ENCODE data around the gene CDC123. TPM values are rescaled to one million over a fixed set of nuclear protein-coding genes. Genes with fewer than 3 reads are reported as not detected.

Gene CDC123
- total RNA-seq, 2 donors from 2014 or later = 161 to 167 TPM

- H3K27ac Mint-ChIP-seq = peak overlapping the region; percentile 82 to 92
- peaks cover 5% of the 10 kb centered on the region for H3K36me3 Mint-ChIP-seq
- H3K27me3 Mint-ChIP-seq = no peaks in the 10 kb centered on the region
- DNase-seq (ENCODE audit: low spot score) (no peak), ATAC-seq (no peak)
- peaks cover 15 to 18% of the 10 kb centered on the region in 2 donors for H3K4me1 Mint-ChIP-seq (ENCODE audit: low read depth in 2 of 2)
- H3K4me3 Mint-ChIP-seq = no peak overlapping the region
- no peaks in the 10 kb centered on the region for H3K9me3 Mint-ChIP-seq
Measured at GRCh38 chr10:12179606-12180170, 16.3 kb upstream of the CDC123 start.

- Mint-ChIP-seq H3K27ac (peak overlapping the region; percentile 82 to 92), H3K4me3 (peak overlapping the region; percentile 65), H3K9me3 (no peaks in the 10 kb centered on the region), H3K36me3 (peaks cover 8% of the 10 kb centered on the region), H3K27me3 (no peaks in the 10 kb centered on the region), H3K4me1 (ENCODE audit: low read depth in 2 of 2) (peaks cover 15 to 18% of the 10 kb centered on the region in 2 donors)
- ATAC-seq (no peak), DNase-seq (ENCODE audit: low spot score) (no peak)
Measured at GRCh38 chr10:12180221-12180974, 15.6 kb upstream of the CDC123 start.

GRCh38 chr10:12181065-12181775, 14.8 kb upstream of the CDC123 start:
- peaks cover 16% of the 10 kb centered on the region for H3K36me3 Mint-ChIP-seq
- peak; percentile 98 to 100 for ATAC-seq
- H3K27ac Mint-ChIP-seq = peak overlapping the region; percentile 82 to 92
- H3K9me3 Mint-ChIP-seq = no peaks in the 10 kb centered on the region
- H3K4me1 Mint-ChIP-seq (ENCODE audit: low read depth in 2 of 2) = peaks cover 19 to 23% of the 10 kb centered on the region in 2 donors
- no peaks in the 10 kb centered on the region for H3K27me3 Mint-ChIP-seq
- H3K4me3 Mint-ChIP-seq = peak overlapping the region; percentile 65
- DNase-seq (ENCODE audit: low spot score) = peak; percentile 84

GRCh38 chr10:12184165-12184564, 11.8 kb upstream of the CDC123 start:
- H3K4me1 Mint-ChIP-seq (ENCODE audit: low read depth in 2 of 2) = peaks cover 38 to 40% of the 10 kb centered on the region in 2 donors
- peaks cover 33% of the 10 kb centered on the region for H3K36me3 Mint-ChIP-seq
- ATAC-seq (no peak), DNase-seq (ENCODE audit: low spot score) (no peak)
- no peaks in the 10 kb centered on the region for H3K27me3 Mint-ChIP-seq
- no peaks in the 10 kb centered on the region for H3K9me3 Mint-ChIP-seq
- H3K27ac Mint-ChIP-seq = no peak overlapping the region
- no peak overlapping the region for H3K4me3 Mint-ChIP-seq

GRCh38 chr10:12186323-12186722, 9.7 kb upstream of the CDC123 start:
- peaks cover 31 to 33% of the 10 kb centered on the region in 2 donors for H3K4me1 Mint-ChIP-seq (ENCODE audit: low read depth in 2 of 2)
- H3K4me3 Mint-ChIP-seq = peak overlapping the region; percentile 15
- ATAC-seq (no peak), DNase-seq (ENCODE audit: low spot score) (no peak)
- no peaks in the 10 kb centered on the region for H3K9me3 Mint-ChIP-seq
- H3K36me3 Mint-ChIP-seq = peaks cover 33% of the 10 kb centered on the region
- no peaks in the 10 kb centered on the region for H3K27me3 Mint-ChIP-seq
- H3K27ac Mint-ChIP-seq = peak overlapping the region; percentile 59 to 91

- DNase-seq (ENCODE audit: low spot score) = no peak
- Mint-ChIP-seq H3K27ac (peak overlapping the region; percentile 59 to 91), H3K36me3 (peaks cover 35% of the 10 kb centered on the region), H3K9me3 (no peaks in the 10 kb centered on the region), H3K4me1 (ENCODE audit: low read depth in 2 of 2) (peaks cover 29 to 35% of the 10 kb centered on the region in 2 donors), H3K4me3 (peak overlapping the region; percentile 35), H3K27me3 (no peaks in the 10 kb centered on the region)
- no peak for ATAC-seq
Measured at GRCh38 chr10:12187321-12187905, 8.6 kb upstream of the CDC123 start.

- Mint-ChIP-seq H3K9me3 (no peaks in the 10 kb centered on the region), H3K36me3 (peaks cover 39% of the 10 kb centered on the region), H3K4me1 (ENCODE audit: low read depth in 2 of 2) (peaks cover 34 to 41% of the 10 kb centered on the region in 2 donors), H3K27me3 (no peaks in the 10 kb centered on the region), H3K4me3 (no peak overlapping the region), H3K27ac (no peak overlapping the region)
- DNase-seq (ENCODE audit: low spot score) (no peak), ATAC-seq (no peak)
Measured at GRCh38 chr10:12188656-12189055, 7.3 kb upstream of the CDC123 start.

- peaks cover 45% of the 10 kb centered on the region for H3K36me3 Mint-ChIP-seq
- no peak overlapping the region for H3K27ac Mint-ChIP-seq
- no peaks in the 10 kb centered on the region for H3K27me3 Mint-ChIP-seq
- H3K9me3 Mint-ChIP-seq = no peaks in the 10 kb centered on the region
- ATAC-seq (no peak), DNase-seq (ENCODE audit: low spot score) (no peak)
- peaks cover 38 to 47% of the 10 kb centered on the region in 2 donors for H3K4me1 Mint-ChIP-seq (ENCODE audit: low read depth in 2 of 2)
- no peak overlapping the region for H3K4me3 Mint-ChIP-seq
Measured at GRCh38 chr10:12189426-12189825, 6.6 kb upstream of the CDC123 start.

- peak overlapping the region; percentile 43 for H3K4me3 Mint-ChIP-seq
- H3K27me3 Mint-ChIP-seq = no peaks in the 10 kb centered on the region
- peak overlapping the region; percentile 4 to 51 for H3K27ac Mint-ChIP-seq
- DNase-seq (ENCODE audit: low spot score) = no peak
- H3K4me1 Mint-ChIP-seq (ENCODE audit: low read depth in 2 of 2) = peaks cover 43 to 47% of the 10 kb centered on the region in 2 donors
- no peaks in the 10 kb centered on the region for H3K9me3 Mint-ChIP-seq
- H3K36me3 Mint-ChIP-seq = peaks cover 49% of the 10 kb centered on the region
- no peak for ATAC-seq
Measured at GRCh38 chr10:12191715-12192114, 4.3 kb upstream of the CDC123 start.

GRCh38 chr10:12193193-12193592, 2.8 kb upstream of the CDC123 start:
- Mint-ChIP-seq H3K4me3 (peak overlapping the region; percentile 60), H3K36me3 (peaks cover 37% of the 10 kb centered on the region), H3K9me3 (no peaks in the 10 kb centered on the region), H3K27me3 (no peaks in the 10 kb centered on the region), H3K4me1 (ENCODE audit: low read depth in 2 of 2) (peaks cover 34 to 39% of the 10 kb centered on the region in 2 donors), H3K27ac (peak overlapping the region in 1 of 2 donors; percentile 90)
- ATAC-seq (no peak), DNase-seq (ENCODE audit: low spot score) (no peak)

- Mint-ChIP-seq H3K9me3 (no peaks in the 10 kb centered on the region), H3K36me3 (peaks cover 45% of the 10 kb centered on the region), H3K4me3 (peak overlapping the region; percentile 91), H3K27me3 (no peaks in the 10 kb centered on the region), H3K4me1 (ENCODE audit: low read depth in 2 of 2) (peaks cover 41 to 50% of the 10 kb centered on the region in 2 donors), H3K27ac (peak overlapping the region; percentile 90 to 96)
- ATAC-seq = peak in 1 of 2 donors; percentile 36
- DNase-seq (ENCODE audit: low spot score) = no peak
Measured at GRCh38 chr10:12194752-12195271, 1.2 kb upstream of the CDC123 start.

GRCh38 chr10:12195281-12195602, 746 bp upstream of the CDC123 start:
- H3K36me3 Mint-ChIP-seq = peaks cover 45% of the 10 kb centered on the region
- H3K27me3 Mint-ChIP-seq = no peaks in the 10 kb centered on the region
- peak overlapping the region; percentile 90 to 96 for H3K27ac Mint-ChIP-seq
- no peaks in the 10 kb centered on the region for H3K9me3 Mint-ChIP-seq
- H3K4me3 Mint-ChIP-seq = peak overlapping the region; percentile 91
- peaks cover 38 to 47% of the 10 kb centered on the region in 2 donors for H3K4me1 Mint-ChIP-seq (ENCODE audit: low read depth in 2 of 2)
- DNase-seq (ENCODE audit: low spot score) (no peak), ATAC-seq (peak; percentile 1 to 30)

GRCh38 chr10:12196531-12197211, 683 bp downstream of the CDC123 start:
- ATAC-seq (no peak), DNase-seq (ENCODE audit: low spot score) (no peak)
- Mint-ChIP-seq H3K4me1 (ENCODE audit: low read depth in 2 of 2) (peaks cover 44 to 54% of the 10 kb centered on the region in 2 donors), H3K36me3 (peaks cover 53% of the 10 kb centered on the region), H3K4me3 (peak overlapping the region; percentile 91), H3K27ac (peak overlapping the region; percentile 90 to 96), H3K9me3 (no peaks in the 10 kb centered on the region), H3K27me3 (no peaks in the 10 kb centered on the region)

Data from natural killer cell treated with Interleukin-12 subunit alpha and Interleukin-12 subunit beta and Interleukin-15 and Interleukin-18, amount 100 ng/mL, for 72 hours (primary cell).